ENCODE results near the gene RNF217. TPM values are rescaled to one million over a fixed set of nuclear protein-coding genes. Genes with fewer than 3 reads are reported as not detected.

The RNF217 gene
- total and polyA plus RNA-seq, 2 donors from 2014 or later = 3.1 to 18.7 TPM

DNA sequence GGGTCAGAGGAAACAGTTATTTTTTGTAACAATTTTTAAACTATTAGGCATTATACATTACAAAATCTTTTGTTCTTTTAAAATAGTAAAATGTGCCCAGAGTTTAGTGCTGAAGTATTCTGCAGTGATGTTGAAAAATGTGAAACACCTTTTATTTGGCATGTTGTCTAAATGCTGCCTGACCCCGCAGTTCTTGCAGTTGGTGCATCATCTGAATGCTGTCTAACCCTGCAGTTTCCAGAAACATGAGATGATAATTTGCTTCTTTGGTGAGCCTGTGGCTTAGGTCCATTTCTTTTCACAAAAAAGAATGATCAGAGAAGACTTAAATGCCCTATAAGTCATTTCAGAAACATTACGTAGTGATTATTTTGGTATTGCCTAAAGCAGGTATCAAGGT, 82.4 kb downstream of the RNF217 start:
- intact Hi-C loops (cut with DNase I) = no loop called here
- Histone ChIP-seq H3K4me1 (ENCODE audit: control insufficient read depth in 2 of 3, insufficient read depth in 2 of 3, low read depth in 1 of 3, low read length in 3 of 3) (no peaks in the 10 kb centered on the region), H3K9ac (ENCODE audit: low read length in 3 of 3) (no peak overlapping the region), H3K36me3 (ENCODE audit: control insufficient read depth in 2 of 3, insufficient read depth in 3 of 3, low read length in 3 of 3) (peaks cover 0 to 4% (median 0%) of the 10 kb centered on the region in 3 donors), H3K27me3 (ENCODE audit: control insufficient read depth, insufficient read depth, low read length) (no peaks in the 10 kb centered on the region), H3K9me3 (ENCODE audit: control insufficient read depth in 2 of 3, insufficient read depth in 1 of 3, low read length in 3 of 3) (no peaks in the 10 kb centered on the region), H3K4me3 (ENCODE audit: low read length in 3 of 3) (no peak overlapping the region), H3K27ac (ENCODE audit: low read depth in 2 of 2, low read length in 2 of 2) (no peak overlapping the region)
- FAIRE-seq (no peak), DNase-seq (no peak)
- TF ChIP-seq, protein P1, sequence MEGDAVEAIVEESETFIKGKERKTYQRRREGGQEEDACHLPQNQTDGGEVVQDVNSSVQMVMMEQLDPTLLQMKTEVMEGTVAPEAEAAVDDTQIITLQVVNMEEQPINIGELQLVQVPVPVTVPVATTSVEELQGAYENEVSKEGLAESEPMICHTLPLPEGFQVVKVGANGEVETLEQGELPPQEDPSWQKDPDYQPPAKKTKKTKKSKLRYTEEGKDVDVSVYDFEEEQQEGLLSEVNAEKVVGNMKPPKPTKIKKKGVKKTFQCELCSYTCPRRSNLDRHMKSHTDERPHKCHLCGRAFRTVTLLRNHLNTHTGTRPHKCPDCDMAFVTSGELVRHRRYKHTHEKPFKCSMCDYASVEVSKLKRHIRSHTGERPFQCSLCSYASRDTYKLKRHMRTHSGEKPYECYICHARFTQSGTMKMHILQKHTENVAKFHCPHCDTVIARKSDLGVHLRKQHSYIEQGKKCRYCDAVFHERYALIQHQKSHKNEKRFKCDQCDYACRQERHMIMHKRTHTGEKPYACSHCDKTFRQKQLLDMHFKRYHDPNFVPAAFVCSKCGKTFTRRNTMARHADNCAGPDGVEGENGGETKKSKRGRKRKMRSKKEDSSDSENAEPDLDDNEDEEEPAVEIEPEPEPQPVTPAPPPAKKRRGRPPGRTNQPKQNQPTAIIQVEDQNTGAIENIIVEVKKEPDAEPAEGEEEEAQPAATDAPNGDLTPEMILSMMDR (IDR thresholded peaks at IDR 0.05; ENCODE audit: borderline replicate concordance, extremely low read depth, insufficient read depth) = no peak

DNA sequence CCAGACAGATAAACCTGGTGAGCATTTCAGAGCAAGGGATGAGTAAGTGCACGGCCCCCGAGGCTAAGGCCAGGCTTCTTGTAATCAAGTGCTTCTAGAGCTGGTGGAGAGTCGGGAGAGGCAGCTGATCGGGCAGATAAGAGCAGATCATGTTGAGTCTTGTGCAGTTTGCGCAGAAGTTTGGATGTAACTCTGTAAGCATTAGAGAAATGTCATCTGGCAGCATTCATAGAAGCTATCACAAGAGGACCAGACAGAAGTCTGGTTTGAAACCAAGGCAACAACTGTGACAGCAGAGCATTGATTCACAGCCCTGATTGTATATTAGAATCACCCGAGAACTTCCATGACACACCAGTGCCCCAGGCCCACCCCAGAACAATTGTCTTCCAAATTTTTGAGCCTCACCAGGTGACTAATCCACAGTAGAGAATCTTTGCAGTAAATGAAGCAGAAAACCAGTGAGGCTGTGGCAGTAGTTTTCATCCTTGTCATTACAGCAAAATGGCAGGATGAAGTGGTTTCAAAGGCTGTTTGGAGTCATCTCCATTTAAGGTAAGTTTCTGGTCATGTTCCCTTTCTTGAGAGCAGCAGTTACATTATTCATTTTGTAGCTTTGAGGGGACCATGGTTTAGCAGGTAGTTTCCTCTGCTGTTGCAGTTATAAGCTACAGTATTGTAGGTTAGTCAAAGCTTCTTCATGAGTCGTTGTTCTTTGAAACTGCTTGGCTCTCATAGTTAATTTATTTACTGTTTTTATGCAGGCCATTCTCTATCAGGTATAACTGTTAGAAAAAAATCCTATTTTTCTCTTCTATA, 84.1 kb downstream of the RNF217 start:
- Histone ChIP-seq H3K36me3 (ENCODE audit: control insufficient read depth in 2 of 3, insufficient read depth in 3 of 3, low read length in 3 of 3) (peaks cover 0 to 4% (median 0%) of the 10 kb centered on the region in 3 donors), H3K4me1 (ENCODE audit: control insufficient read depth in 2 of 3, insufficient read depth in 2 of 3, low read depth in 1 of 3, low read length in 3 of 3) (no peaks in the 10 kb centered on the region), H3K9me3 (ENCODE audit: control insufficient read depth in 2 of 3, insufficient read depth in 1 of 3, low read length in 3 of 3) (no peaks in the 10 kb centered on the region), H3K27me3 (ENCODE audit: control insufficient read depth, insufficient read depth, low read length) (no peaks in the 10 kb centered on the region), H3K4me3 (ENCODE audit: low read length in 3 of 3) (no peak overlapping the region), H3K9ac (ENCODE audit: low read length in 3 of 3) (no peak overlapping the region), H3K27ac (ENCODE audit: low read depth in 2 of 2, low read length in 2 of 2) (no peak overlapping the region)
- intact Hi-C loops (cut with DNase I) = no loop called here
- no peak for DNase-seq
- FAIRE-seq = no peak
- TF ChIP-seq, protein P1 (IDR thresholded peaks at IDR 0.05; ENCODE audit: borderline replicate concordance, extremely low read depth, insufficient read depth) = no peak

DNA sequence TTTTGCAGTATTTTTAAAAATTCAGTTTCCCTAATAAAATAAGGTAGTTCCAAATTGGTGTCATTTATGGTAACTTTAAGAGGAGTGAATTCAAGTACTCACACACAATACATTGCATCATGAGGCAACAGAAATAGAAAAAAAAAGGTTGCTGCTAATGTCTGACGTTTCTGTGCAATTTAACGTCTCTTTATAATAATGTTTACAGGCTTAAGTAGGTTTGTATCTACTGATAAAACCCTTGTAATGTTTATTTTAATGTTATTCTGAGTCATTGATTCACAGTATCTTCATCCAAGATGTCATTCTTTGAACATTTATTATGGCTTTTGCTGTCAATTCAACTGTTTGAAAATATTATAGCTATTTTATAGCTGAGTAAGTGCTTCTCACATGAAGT, 86.0 kb downstream of the RNF217 start:
- Histone ChIP-seq H3K9me3 (ENCODE audit: control insufficient read depth in 2 of 3, insufficient read depth in 1 of 3, low read length in 3 of 3) (no peaks in the 10 kb centered on the region), H3K27ac (ENCODE audit: low read depth in 2 of 2, low read length in 2 of 2) (no peak overlapping the region), H3K9ac (ENCODE audit: low read length in 3 of 3) (no peak overlapping the region), H3K4me1 (ENCODE audit: control insufficient read depth in 2 of 3, insufficient read depth in 2 of 3, low read depth in 1 of 3, low read length in 3 of 3) (no peaks in the 10 kb centered on the region), H3K27me3 (ENCODE audit: control insufficient read depth, insufficient read depth, low read length) (no peaks in the 10 kb centered on the region), H3K36me3 (ENCODE audit: control insufficient read depth in 2 of 3, insufficient read depth in 3 of 3, low read length in 3 of 3) (peaks cover 0 to 4% (median 0%) of the 10 kb centered on the region in 3 donors), H3K4me3 (ENCODE audit: low read length in 3 of 3) (no peak overlapping the region)
- DNase-seq (no peak), FAIRE-seq (no peak)
- TF ChIP-seq, protein P1 (IDR thresholded peaks at IDR 0.05; ENCODE audit: borderline replicate concordance, extremely low read depth, insufficient read depth) = no peak
- intact Hi-C loops (cut with DNase I) = no loop called here

Data from kidney (tissue), 14 donors.